ACC112 (cell line): ENCODE results near the gene SPSB3.
"Not testable (repeated sequence)": the region's sequence is repeated elsewhere in the genome, so short reads cannot be mapped to it uniquely, and the experiment has no call there.

Experiments
- H2AFZ ChIP-seq: fragments of 200-600 bp; sonication (generic); one replicate; pipeline ENCODE4 v1.6.0; 2017; ENCODE audit warnings: antibody characterized with exemption, low read length; ENCODE audit not compliant: unreplicated experiment
- H3K27ac ChIP-seq: fragments of 200-600 bp; sonication (generic); 2 replicates; pipeline ENCODE4 v1.5.1; 2014; ENCODE audit warnings: low read depth, mild to moderate bottlenecking, antibody characterized with exemption, low read length, moderate library complexity
- H3K27me3 ChIP-seq: fragments of 200-600 bp; sonication (generic); 2 replicates; pipeline ENCODE4 v1.6.1; 2014; ENCODE audit warnings: mild to moderate bottlenecking, antibody characterized with exemption, low read length, moderate library complexity, mixed read lengths; ENCODE audit not compliant: insufficient read depth
- H3K36me3 ChIP-seq: fragments of 200-600 bp; sonication (generic); 2 replicates; pipeline ENCODE4 v1.6.1; 2016; ENCODE audit warnings: mild to moderate bottlenecking, antibody characterized with exemption, low read length, moderate library complexity, mixed read lengths; ENCODE audit not compliant: insufficient read depth
- H3K4me1 ChIP-seq: fragments of 200-600 bp; sonication (generic); one replicate; pipeline ENCODE4 v1.6.1; 2016; ENCODE audit warnings: low read length, mixed read lengths; ENCODE audit not compliant: insufficient read depth, unreplicated experiment, control insufficient read depth
- H3K4me3 ChIP-seq: fragments of 200-600 bp; sonication (generic); 2 replicates; pipeline ENCODE4 v1.5.1; 2014; ENCODE audit warnings: mild to moderate bottlenecking, low read depth, low read length
- H3K79me2 ChIP-seq: fragments of 200-600 bp; sonication (generic); one replicate; pipeline ENCODE4 v1.6.0; 2016; ENCODE audit warnings: low read length; ENCODE audit not compliant: control insufficient read depth, unreplicated experiment, insufficient read depth

SPSB3 gene

DNA sequence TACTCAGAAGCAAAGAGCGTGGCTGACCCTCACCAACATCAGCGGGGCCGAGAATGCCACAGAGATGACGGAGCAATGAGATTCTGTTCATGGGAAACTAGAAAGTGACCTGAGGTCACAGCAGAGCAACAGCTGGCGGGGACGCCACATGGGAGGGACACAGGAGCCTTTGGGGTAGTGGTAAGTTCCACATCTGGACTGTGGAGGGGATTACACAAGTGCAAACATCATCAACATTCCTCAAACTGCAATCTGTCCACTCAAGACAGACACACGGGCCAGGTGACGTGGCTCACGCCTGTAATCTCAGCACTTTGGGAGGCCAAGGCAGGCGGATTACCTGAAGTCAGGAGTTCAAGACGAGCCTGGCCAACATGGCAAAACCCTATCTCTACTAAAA, 33.1 kb upstream of the SPSB3 start:
- Histone ChIP-seq H3K27ac (no peak overlapping the region), H3K4me1 (no peaks in the 10 kb centered on the region), H3K4me3 (no peak overlapping the region), H3K36me3 (no peaks in the 10 kb centered on the region), H3K79me2 (no peaks in the 10 kb centered on the region), H3K27me3 (no peaks in the 10 kb centered on the region), H2AFZ (no peak overlapping the region)

DNA sequence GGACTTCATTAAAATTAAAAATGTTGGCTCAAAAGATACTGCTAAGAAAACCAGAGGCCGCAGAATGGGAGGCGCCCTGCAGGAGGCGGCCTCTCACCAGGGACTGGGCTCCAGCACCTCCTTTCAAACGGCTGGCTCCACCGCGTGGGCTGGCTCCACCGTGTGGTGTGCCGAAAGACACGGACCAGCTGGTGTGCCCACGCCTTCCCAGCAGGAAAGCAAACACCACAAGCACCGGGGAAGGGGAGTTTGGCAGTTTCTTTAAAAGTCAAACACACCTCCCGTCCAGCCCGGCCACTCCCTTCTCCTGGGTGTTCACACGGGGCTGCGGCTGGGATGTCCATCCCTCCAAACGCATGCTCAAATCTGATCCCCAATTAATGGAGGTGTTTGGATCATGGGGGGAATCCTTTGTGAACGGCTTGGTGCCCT, 30.4 kb upstream of the SPSB3 start:
- no peaks in the 10 kb centered on the region for H3K79me2 ChIP-seq
- no peaks in the 10 kb centered on the region for H3K4me1 ChIP-seq
- no peaks in the 10 kb centered on the region for H3K36me3 ChIP-seq
- H2AFZ ChIP-seq, result no peak overlapping the region
- H3K4me3 ChIP-seq, result no peak overlapping the region
- H3K27me3 ChIP-seq, result no peaks in the 10 kb centered on the region
- H3K27ac ChIP-seq, result no peak overlapping the region

DNA sequence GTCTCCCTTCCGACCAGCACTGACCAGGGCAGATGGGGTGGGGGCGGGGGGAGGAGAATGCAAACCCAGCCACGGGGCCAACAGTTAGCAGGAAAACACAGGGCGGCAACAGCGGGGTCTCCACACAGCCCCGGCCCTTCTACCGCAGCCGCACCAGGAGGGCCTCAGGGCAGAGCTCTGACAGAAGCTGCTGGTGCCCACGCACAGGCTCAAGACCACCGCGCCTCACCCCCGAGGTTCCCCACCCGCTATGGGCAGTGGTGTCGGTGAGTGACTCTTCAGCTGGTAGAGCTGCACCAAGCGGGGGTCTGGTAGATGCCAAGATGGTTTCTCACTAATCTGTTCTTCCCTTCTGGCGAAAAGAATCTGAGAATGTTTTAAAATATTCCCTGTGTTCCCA, 28.2 kb upstream of the SPSB3 start:
- Histone ChIP-seq H3K4me1 (no peaks in the 10 kb centered on the region), H3K4me3 (no peak overlapping the region), H3K79me2 (no peaks in the 10 kb centered on the region), H3K36me3 (no peaks in the 10 kb centered on the region), H2AFZ (no peak overlapping the region), H3K27ac (no peak overlapping the region), H3K27me3 (no peaks in the 10 kb centered on the region)

DNA sequence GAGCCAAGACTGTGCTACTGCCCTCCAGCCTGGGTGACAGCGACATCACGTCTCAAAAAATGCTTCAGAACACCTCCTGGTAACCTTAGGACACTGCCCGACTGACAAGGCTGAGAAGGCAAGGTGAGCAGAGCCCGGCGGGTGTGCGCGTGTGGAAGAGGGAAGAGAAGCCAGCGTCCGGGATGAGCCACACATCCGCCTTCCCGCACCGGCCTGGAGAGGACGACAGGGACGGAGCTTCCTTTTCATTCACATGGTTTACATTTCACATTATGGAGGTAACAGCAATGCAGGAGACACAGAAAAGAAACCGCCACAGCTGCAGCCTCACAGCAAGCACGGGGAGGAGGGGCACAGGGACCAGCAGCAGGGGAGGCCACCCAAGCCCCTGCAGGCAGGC, 27.7 kb upstream of the SPSB3 start:
- no peak overlapping the region for H2AFZ ChIP-seq
- no peaks in the 10 kb centered on the region for H3K36me3 ChIP-seq
- no peaks in the 10 kb centered on the region for H3K4me1 ChIP-seq

GRCh38 chr16:1809281-1809801, 27.0 kb upstream of the SPSB3 start:
- Histone ChIP-seq H3K4me3 (no peak overlapping the region), H3K4me1 (no peaks in the 10 kb centered on the region), H3K27me3 (no peaks in the 10 kb centered on the region), H3K36me3 (no peaks in the 10 kb centered on the region), H2AFZ (no peak overlapping the region), H3K79me2 (no peaks in the 10 kb centered on the region), H3K27ac (no peak overlapping the region)

More for the DNA sequence above, 27.7 kb upstream of the SPSB3 start:
- H3K27me3 ChIP-seq, result no peaks in the 10 kb centered on the region
- no peaks in the 10 kb centered on the region for H3K79me2 ChIP-seq
- H3K27ac ChIP-seq, result no peak overlapping the region
- no peak overlapping the region for H3K4me3 ChIP-seq

DNA sequence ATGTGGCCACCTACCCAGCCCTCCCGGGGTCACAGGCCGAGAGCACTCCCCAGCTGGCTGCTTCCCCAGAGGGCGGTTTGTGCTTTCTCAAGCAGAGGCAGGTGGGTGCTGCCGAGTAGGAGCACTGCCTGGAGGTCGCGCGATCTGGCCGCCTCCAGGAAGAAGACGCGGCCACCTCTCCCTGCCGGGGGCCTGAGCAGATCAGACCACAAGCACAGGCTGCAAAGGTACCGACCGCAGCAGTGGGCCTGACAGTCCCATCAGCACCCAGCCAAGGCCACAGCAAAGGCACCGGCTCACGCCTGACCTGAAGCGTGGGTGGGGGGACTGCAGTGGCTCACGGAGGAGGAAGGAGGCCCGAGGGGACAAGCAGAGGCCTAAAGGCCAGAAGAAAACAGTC, 26.3 kb upstream of the SPSB3 start:
- H3K79me2 ChIP-seq, result no peaks in the 10 kb centered on the region
- no peaks in the 10 kb centered on the region for H3K36me3 ChIP-seq
- H3K4me3 ChIP-seq, result no peak overlapping the region
- H2AFZ ChIP-seq, result no peak overlapping the region
- no peaks in the 10 kb centered on the region for H3K4me1 ChIP-seq
- no peak overlapping the region for H3K27ac ChIP-seq
- no peaks in the 10 kb centered on the region for H3K27me3 ChIP-seq

DNA sequence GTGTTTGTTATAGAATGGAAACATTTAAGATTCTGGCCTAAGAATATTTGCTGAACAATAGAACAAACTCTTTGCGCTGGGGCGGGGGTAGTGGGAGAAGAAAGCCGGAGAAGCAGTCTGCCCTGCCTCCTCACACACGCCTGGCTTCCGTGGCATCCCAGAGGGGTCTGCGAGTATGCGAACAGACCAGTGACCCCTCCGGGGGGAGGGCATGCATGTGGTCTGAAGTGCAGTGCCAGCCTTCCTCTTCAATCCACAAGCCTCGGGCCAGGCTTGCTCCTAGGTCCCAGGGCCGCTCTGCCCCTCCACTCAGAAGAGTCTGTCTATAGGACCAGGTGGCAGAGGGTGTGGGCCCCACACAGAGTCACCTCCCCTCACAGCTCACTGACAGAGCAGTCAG, 25.3 kb upstream of the SPSB3 start:
- Histone ChIP-seq H2AFZ (no peak overlapping the region), H3K79me2 (no peaks in the 10 kb centered on the region), H3K27ac (no peak overlapping the region), H3K27me3 (no peaks in the 10 kb centered on the region), H3K4me1 (no peaks in the 10 kb centered on the region), H3K4me3 (no peak overlapping the region), H3K36me3 (no peaks in the 10 kb centered on the region)

GRCh38 chr16:1800701-1801100, 18.3 kb upstream of the SPSB3 start:
- Histone ChIP-seq H2AFZ (no peak overlapping the region), H3K27ac (no peak overlapping the region), H3K36me3 (no peaks in the 10 kb centered on the region), H3K4me1 (no peaks in the 10 kb centered on the region), H3K79me2 (no peaks in the 10 kb centered on the region), H3K27me3 (no peaks in the 10 kb centered on the region), H3K4me3 (no peak overlapping the region)

DNA sequence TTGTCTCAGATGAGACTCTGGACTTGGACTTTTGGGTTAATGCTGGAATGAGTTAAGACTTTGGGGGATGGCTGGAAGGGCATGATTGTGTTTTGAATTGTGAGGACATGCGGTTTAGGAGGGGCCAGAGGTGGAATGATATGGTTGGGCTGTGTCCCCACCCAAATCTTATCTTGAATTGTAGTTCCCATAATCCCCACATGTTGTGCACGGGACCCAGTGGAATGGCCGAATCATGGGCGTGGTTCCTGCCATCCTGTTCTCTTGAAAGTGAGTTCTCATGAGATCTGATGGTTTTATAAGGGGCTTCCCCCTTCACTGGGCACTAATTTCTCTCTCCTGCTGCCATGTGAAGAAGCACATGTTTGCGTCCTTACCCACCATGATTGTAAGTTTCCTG, 16.9 kb upstream of the SPSB3 start:
- H2AFZ ChIP-seq, H3K79me2 ChIP-seq: not testable (repeated sequence)

GRCh38 chr16:1794908-1795666, 12.7 kb upstream of the SPSB3 start:
- Histone ChIP-seq H2AFZ (no peak overlapping the region), H3K27ac (no peak overlapping the region), H3K27me3 (no peaks in the 10 kb centered on the region), H3K79me2 (no peaks in the 10 kb centered on the region), H3K36me3 (no peaks in the 10 kb centered on the region), H3K4me1 (no peaks in the 10 kb centered on the region), H3K4me3 (no peak overlapping the region)

More for the DNA sequence above, 16.9 kb upstream of the SPSB3 start:
- not testable (repeated sequence) for H3K27ac ChIP-seq, H3K27me3 ChIP-seq, H3K4me1 ChIP-seq, H3K36me3 ChIP-seq, H3K4me3 ChIP-seq

- Histone ChIP-seq H3K36me3 (no peaks in the 10 kb centered on the region), H3K27ac (no peak overlapping the region)
Measured at GRCh38 chr16:1794221-1794871, 12.0 kb upstream of the SPSB3 start.

More at GRCh38 chr16:1794221-1794871, 12.0 kb upstream of the SPSB3 start:
- H3K79me2 ChIP-seq, result peaks cover 1% of the 10 kb centered on the region
- H3K4me3 ChIP-seq, result no peak overlapping the region
- H3K27me3 ChIP-seq, result no peaks in the 10 kb centered on the region
- H2AFZ ChIP-seq, result no peak overlapping the region
- H3K4me1 ChIP-seq, result no peaks in the 10 kb centered on the region
